GM12878 (cell line): ENCODE data around the gene ADAMTS2. TPM values are rescaled to one million over a fixed set of nuclear protein-coding genes. Genes with fewer than 3 reads are reported as not detected.

Experiments used
- ATAC-seq: fragments of 200-7000 bp; cut with Tn5 transposase; 3 replicates; pipeline ENCODE4 v1.9.1; 2020; ENCODE audit warnings: mild to moderate bottlenecking, moderate library complexity
- BruUV-seq: library from RNA; stranded (reverse); fragments of 400-500 nt; replicated peaks from 2 replicates; lab custom pipeline; 2021; lab: Mats Ljungman, UMichigan
- CTCF ChIA-PET: fragments of 300-600 bp; sonication (Branson Sonifier 250); formaldehyde crosslinking; extraction: SDS; loops from one replicate; lab custom pipeline; 2021; ENCODE audit warnings: inconsistent platforms; lab: Yijun Ruan, JAX
- POLR2A ChIA-PET: fragments of 350-600 bp; formaldehyde crosslinking; extraction: SDS; loops from one replicate; lab custom pipeline; 2021; ENCODE audit warnings: inconsistent platforms; lab: Charles Lee
- RAD21 ChIA-PET: fragments of 300-600 bp; sonication (Branson Sonifier 250); formaldehyde crosslinking; loops from one replicate; lab custom pipeline; 2023; ENCODE audit warnings: antibody characterized with exemption; ENCODE audit not compliant: unreplicated experiment; lab: Charles Lee
- SMC1A ChIA-PET: fragments of 300-600 bp; sonication (Branson Sonifier 250); formaldehyde crosslinking; loops from one replicate; lab custom pipeline; 2023; ENCODE audit not compliant: unreplicated experiment, uncharacterized antibody; lab: Charles Lee
- DNase-seq: peaks from one replicate; pipeline ENCODE4 v3.0.0-alpha.2; 2011; ENCODE audit warnings: low read depth, low spot score
- FAIRE-seq: peaks from 3 replicates; lab custom pipeline; 2011; peaks lifted over from hg19 to GRCh38; lab: Jason Lieb, UNC
- H2AFZ ChIP-seq: 2 replicates; pipeline ENCODE4 v1.6.0; 2011; ENCODE audit warnings: low read depth, low read length, control low read depth; ENCODE audit not compliant: control insufficient read depth
- H3K27ac ChIP-seq: 2 replicates; pipeline ENCODE4 v1.5.1; 2011; ENCODE audit warnings: control low read depth; ENCODE audit not compliant: control insufficient read depth, insufficient read depth
- H3K27me3 ChIP-seq, 2 experiments: replicated peaks in 1 of 2; 2 replicates each; pipeline versions ENCODE4 v1.6.0 to v1.6.1; 2011; ENCODE audit warnings: low read length in 1 of 2; ENCODE audit not compliant: control insufficient read depth in 2 of 2, insufficient read depth in 2 of 2
- H3K36me3 ChIP-seq, 2 experiments: 2 replicates each; pipeline ENCODE4 v1.5.1; 2011; ENCODE audit warnings: low read length in 1 of 2; ENCODE audit not compliant: control insufficient read depth in 2 of 2, insufficient read depth in 2 of 2
- H3K4me1 ChIP-seq: 2 replicates; pipeline ENCODE4 v1.6.1; 2011; ENCODE audit warnings: mild to moderate bottlenecking, low read length, moderate library complexity, mixed read lengths; ENCODE audit not compliant: control insufficient read depth, insufficient read depth
- H3K4me2 ChIP-seq: 2 replicates; pipeline ENCODE4 v1.6.0; 2011; ENCODE audit warnings: control low read depth; ENCODE audit not compliant: control insufficient read depth, insufficient read depth
- H3K4me3 ChIP-seq: fragments of 200-600 bp; sonication (generic); 2 replicates; pipeline ENCODE4 v1.5.1; 2016
- H3K79me2 ChIP-seq: 2 replicates; pipeline ENCODE4 v1.6.0; 2011; ENCODE audit warnings: low read length; ENCODE audit not compliant: control insufficient read depth, insufficient read depth
- H3K9ac ChIP-seq: 2 replicates; pipeline ENCODE4 v1.8.0; 2011; ENCODE audit warnings: low read length, control low read depth, mixed read lengths; ENCODE audit not compliant: control insufficient read depth, insufficient read depth
- H3K9me3 ChIP-seq: replicated peaks from 3 replicates; pipeline ENCODE4 v1.5.1; 2011; ENCODE audit warnings: mild to moderate bottlenecking, low read length; ENCODE audit not compliant: control insufficient read depth, insufficient read depth
- H4K20me1 ChIP-seq: 2 replicates; pipeline ENCODE4 v1.6.0; 2011; ENCODE audit not compliant: control insufficient read depth, insufficient read depth
- EP300 ChIP-seq, 2 experiments: fragments of 150-350 bp in 1 of 2; IDR thresholded peaks; 2 replicates each; pipeline ENCODE4 v1.6.1; 2011 to 2012; ENCODE audit warnings: low read depth in 2 of 2, low read length in 2 of 2, borderline replicate concordance in 1 of 2, improper control_type of control experiment in 1 of 2, inconsistent platforms in 1 of 2; ENCODE audit not compliant: control insufficient read depth in 1 of 2
- IRF5 ChIP-seq: fragments of 450-650 bp; IDR thresholded peaks from 2 replicates; pipeline ENCODE4 v1.6.1; 2017; ENCODE audit warnings: borderline replicate concordance
- MEF2A ChIP-seq: IDR thresholded peaks from 2 replicates; pipeline ENCODE4 v1.6.1; 2011; ENCODE audit warnings: low read depth, mild to moderate bottlenecking, low read length, moderate library complexity; ENCODE audit not compliant: insufficient read depth
- MYB ChIP-seq: fragments of 150-350 bp; IDR thresholded peaks from 2 replicates; pipeline ENCODE4 v1.6.1; 2014; ENCODE audit warnings: mild to moderate bottlenecking, low read depth, low read length, borderline replicate concordance
- TCF7 ChIP-seq: IDR thresholded peaks from 2 replicates; pipeline ENCODE4 v1.6.1; 2014; ENCODE audit warnings: antibody characterized with exemption, borderline replicate concordance
- WGBS: methylation state at CpG from one replicate; pipeline ENCODE4 v1.1.6; 2016; ENCODE audit warnings: low lambda C conversion rate; ENCODE audit not compliant: insufficient replicate concordance, insufficient coverage; ENCODE audit errors: missing lambda C conversion rate; 5-methylcytosine and 5-hydroxymethylcytosine counted together
- in situ Hi-C: fragments of 300-500 bp; cut with MboI; formaldehyde crosslinking; loops from 9 replicates; pipeline ENCODE4 v1.14.3; 2018; ENCODE audit warnings: mixed read lengths
- intact Hi-C: fragments of 100-400 bp; cut with micrococcal nuclease; formaldehyde crosslinking; loops from one replicate; pipeline ENCODE4 v1.14.2; 2022; ENCODE audit not compliant: unreplicated experiment
- polyA plus RNA-seq, 11 experiments: library from polyadenylated mRNA; depleted of rRNA in 4 of 11; unstranded in 6 of 11; stranded (reverse) in 5 of 11; fragments of >200 nt; fragmentation: Nextera tagmentation in 4 of 11; fragmentation: Illumina TruSeq in 1 of 11; extraction: Ambion mirVana in 4 of 11; extraction: Trizol in 1 of 11; gene quantifications; 1 replicate in 1 of 11; 2 replicates in 10 of 11; pipeline versions ENCODE4 v1.2.1 to v1.2.3, GENCODE V29; 2011 to 2016; ENCODE audit warnings: inconsistent platforms in 2 of 11, missing spikeins in 2 of 11, low read depth in 1 of 11
- total RNA-seq, 4 experiments: library from RNA; depleted of rRNA in 3 of 4; stranded (reverse); fragments of >200 nt in 3 of 4; fragmentation: Illumina TruSeq in 1 of 4; extraction: Trizol in 1 of 4; gene quantifications; 2 replicates each; pipeline versions ENCODE4 v1.2.1 to v1.2.3, GENCODE V29; 2013 to 2021
- TF ChIP-seq, protein P1 (sequence below): fragments of 450-650 bp; formaldehyde crosslinking; IDR thresholded peaks from 2 replicates; pipeline ENCODE4 v1.4.0; 2020; ENCODE audit warnings: mild to moderate bottlenecking, moderate library complexity
- TF ChIP-seq, protein P2 (sequence below): IDR thresholded peaks from 2 replicates; pipeline ENCODE4 v1.6.1; 2012; ENCODE audit warnings: low read depth, low read length, improper control_type of control experiment

Gene ADAMTS2
- total and polyA plus RNA-seq, 10 of the 15 experiments (the other 5 are each of a cell fraction or from before 2014, with no cell fraction given): 0.03 to 0.05 TPM; not detected in 8

GRCh38 chr5:179115845-179116524, 229.3 kb downstream of the ADAMTS2 start (continued):
- TF ChIP-seq, protein P1, sequence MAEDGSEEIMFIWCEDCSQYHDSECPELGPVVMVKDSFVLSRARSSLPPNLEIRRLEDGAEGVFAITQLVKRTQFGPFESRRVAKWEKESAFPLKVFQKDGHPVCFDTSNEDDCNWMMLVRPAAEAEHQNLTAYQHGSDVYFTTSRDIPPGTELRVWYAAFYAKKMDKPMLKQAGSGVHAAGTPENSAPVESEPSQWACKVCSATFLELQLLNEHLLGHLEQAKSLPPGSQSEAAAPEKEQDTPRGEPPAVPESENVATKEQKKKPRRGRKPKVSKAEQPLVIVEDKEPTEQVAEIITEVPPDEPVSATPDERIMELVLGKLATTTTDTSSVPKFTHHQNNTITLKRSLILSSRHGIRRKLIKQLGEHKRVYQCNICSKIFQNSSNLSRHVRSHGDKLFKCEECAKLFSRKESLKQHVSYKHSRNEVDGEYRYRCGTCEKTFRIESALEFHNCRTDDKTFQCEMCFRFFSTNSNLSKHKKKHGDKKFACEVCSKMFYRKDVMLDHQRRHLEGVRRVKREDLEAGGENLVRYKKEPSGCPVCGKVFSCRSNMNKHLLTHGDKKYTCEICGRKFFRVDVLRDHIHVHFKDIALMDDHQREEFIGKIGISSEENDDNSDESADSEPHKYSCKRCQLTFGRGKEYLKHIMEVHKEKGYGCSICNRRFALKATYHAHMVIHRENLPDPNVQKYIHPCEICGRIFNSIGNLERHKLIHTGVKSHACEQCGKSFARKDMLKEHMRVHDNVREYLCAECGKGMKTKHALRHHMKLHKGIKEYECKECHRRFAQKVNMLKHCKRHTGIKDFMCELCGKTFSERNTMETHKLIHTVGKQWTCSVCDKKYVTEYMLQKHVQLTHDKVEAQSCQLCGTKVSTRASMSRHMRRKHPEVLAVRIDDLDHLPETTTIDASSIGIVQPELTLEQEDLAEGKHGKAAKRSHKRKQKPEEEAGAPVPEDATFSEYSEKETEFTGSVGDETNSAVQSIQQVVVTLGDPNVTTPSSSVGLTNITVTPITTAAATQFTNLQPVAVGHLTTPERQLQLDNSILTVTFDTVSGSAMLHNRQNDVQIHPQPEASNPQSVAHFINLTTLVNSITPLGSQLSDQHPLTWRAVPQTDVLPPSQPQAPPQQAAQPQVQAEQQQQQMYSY (CRISPR knock-in tag): no peak

- Histone ChIP-seq H3K27ac (no peak overlapping the region), H4K20me1 (no peaks in the 10 kb centered on the region), H3K9ac (no peak overlapping the region)
- ChIA-PET SMC1A (no interaction called here), RAD21 (no interaction called here)
- TF ChIP-seq TCF7 (no peak), MYB (no peak), EP300 (IDR thresholded peaks at IDR 0.05; ENCODE audit: borderline replicate concordance in 1 of 2, control insufficient read depth in 1 of 2, low read depth in 2 of 2, low read length in 2 of 2) (no peak), IRF5 (no peak), MEF2A (no peak)
- TF ChIP-seq, protein P2, sequence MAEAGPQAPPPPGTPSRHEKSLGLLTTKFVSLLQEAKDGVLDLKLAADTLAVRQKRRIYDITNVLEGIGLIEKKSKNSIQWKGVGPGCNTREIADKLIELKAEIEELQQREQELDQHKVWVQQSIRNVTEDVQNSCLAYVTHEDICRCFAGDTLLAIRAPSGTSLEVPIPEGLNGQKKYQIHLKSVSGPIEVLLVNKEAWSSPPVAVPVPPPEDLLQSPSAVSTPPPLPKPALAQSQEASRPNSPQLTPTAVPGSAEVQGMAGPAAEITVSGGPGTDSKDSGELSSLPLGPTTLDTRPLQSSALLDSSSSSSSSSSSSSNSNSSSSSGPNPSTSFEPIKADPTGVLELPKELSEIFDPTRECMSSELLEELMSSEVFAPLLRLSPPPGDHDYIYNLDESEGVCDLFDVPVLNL: no peak
- TF ChIP-seq, all 136 proteins: peak for 0
- CTCF ChIA-PET: no interaction called here
- no peak for ATAC-seq
- FAIRE-seq: no peak
- H3K9me3 ChIP-seq: no peaks in the 10 kb centered on the region; the same call in 2 of the 3 replicates
- no peak overlapping the region for H2AFZ ChIP-seq
- intact Hi-C loops: no loop called here
- BruUV-seq: no TSS peak
- no peak overlapping the region for H3K4me2 ChIP-seq
- H3K79me2 ChIP-seq: no peaks in the 10 kb centered on the region
- POLR2A ChIA-PET: no interaction called here
- no peaks in the 10 kb centered on the region for H3K27me3 ChIP-seq
- no peak for DNase-seq
- WGBS: 51% methylated on average over 5 of the region's 5 CpGs
- H3K4me3 ChIP-seq: no peak overlapping the region
- no peaks in the 10 kb centered on the region for H3K36me3 ChIP-seq
- no peaks in the 10 kb centered on the region for H3K4me1 ChIP-seq
- in situ Hi-C loops: no loop called here
Observed at GRCh38 chr5:179115307-179115706, 230.0 kb downstream of the ADAMTS2 start.
